NCI-H526 treated with DMSO at 0.1 percent for 48 hours (cell line): ENCODE results near the gene GABBR2.

Source experiments
- DNase-seq: peaks from one replicate; lab custom pipeline; 2025; lab: John Stamatoyannopoulos, UW

Gene GABBR2

GRCh38 chr9:98539954-98540353, 168.8 kb downstream of the GABBR2 start:
- no peak for DNase-seq

- DNase-seq, result no peak
Observed at GRCh38 chr9:98538626-98539031, 170.1 kb downstream of the GABBR2 start.

- DNase-seq, result no peak
Observed at GRCh38 chr9:98538203-98538602, 170.5 kb downstream of the GABBR2 start.

- no peak for DNase-seq
Observed at GRCh38 chr9:98536542-98537173, 172.1 kb downstream of the GABBR2 start.

GRCh38 chr9:98533866-98534265, 174.9 kb downstream of the GABBR2 start:
- DNase-seq, result no peak

GRCh38 chr9:98533132-98533531, 175.6 kb downstream of the GABBR2 start:
- DNase-seq, result no peak

GRCh38 chr9:98532574-98532973, 176.2 kb downstream of the GABBR2 start:
- DNase-seq, result no peak

- no peak for DNase-seq
Observed at GRCh38 chr9:98532147-98532546, 176.6 kb downstream of the GABBR2 start.

- DNase-seq, result no peak
Observed at GRCh38 chr9:98530806-98531386, 177.8 kb downstream of the GABBR2 start.

GRCh38 chr9:98530275-98530674, 178.5 kb downstream of the GABBR2 start:
- no peak for DNase-seq

- DNase-seq, result no peak
Observed at GRCh38 chr9:98529841-98530240, 178.9 kb downstream of the GABBR2 start.

GRCh38 chr9:98523231-98523901, 185.4 kb downstream of the GABBR2 start:
- no peak for DNase-seq

- DNase-seq, result no peak
Observed at GRCh38 chr9:98522487-98522886, 186.2 kb downstream of the GABBR2 start.

- no peak for DNase-seq
Observed at GRCh38 chr9:98521141-98521540, 187.6 kb downstream of the GABBR2 start.

GRCh38 chr9:98520221-98520960, 188.3 kb downstream of the GABBR2 start:
- no peak for DNase-seq

GRCh38 chr9:98519641-98520040, 189.1 kb downstream of the GABBR2 start:
- no peak for DNase-seq

GRCh38 chr9:98518556-98518955, 190.2 kb downstream of the GABBR2 start:
- DNase-seq, result no peak

- DNase-seq, result no peak
Observed at GRCh38 chr9:98517761-98518160, 191.0 kb downstream of the GABBR2 start.

- DNase-seq, result no peak
Observed at GRCh38 chr9:98516897-98517503, 191.7 kb downstream of the GABBR2 start.

- no peak for DNase-seq
Observed at GRCh38 chr9:98516205-98516896, 192.4 kb downstream of the GABBR2 start.

GRCh38 chr9:98515506-98516204, 193.1 kb downstream of the GABBR2 start:
- no peak for DNase-seq
